HepG2 (cell line): ENCODE measurements around the gene MIF4GD. TPM values are rescaled to one million over a fixed set of nuclear protein-coding genes. Genes with fewer than 3 reads are reported as not detected.
A peak's percentile ranks its signal among the peaks of the same experiment; 100 is the strongest.

ENCODE experiments used
- ATAC-seq: fragments of 200-7000 bp; cut with Tn5 transposase; 3 replicates; pipeline ENCODE4 v1.9.1; 2020; ENCODE audit warnings: mild to moderate bottlenecking, moderate library complexity
- BruUV-seq: library from RNA; stranded (reverse); fragments of 400-500 nt; replicated peaks from 2 replicates; lab custom pipeline; 2021; lab: Mats Ljungman, UMichigan
- CTCF ChIA-PET: fragments of 300-600 bp; formaldehyde crosslinking; extraction: SDS; loops from one replicate; lab custom pipeline; 2021; ENCODE audit warnings: low total read pairs, inconsistent platforms, low intra/inter-chr PET ratio; lab: Yijun Ruan, JAX
- POLR2A ChIA-PET: fragments of 350-600 bp; sonication (Branson Sonifier 250); formaldehyde crosslinking; loops from one replicate; lab custom pipeline; 2020; ENCODE audit warnings: antibody characterized with exemption, inconsistent platforms; lab: Yijun Ruan, JAX
- DNase-seq: peaks from one replicate; pipeline ENCODE4 v3.0.0-alpha.2; 2015; ENCODE audit warnings: low spot score
- FAIRE-seq: peaks from 3 replicates; lab custom pipeline; 2011; peaks lifted over from hg19 to GRCh38; lab: Jason Lieb, UNC
- H2AFZ ChIP-seq: one replicate; pipeline ENCODE4 v1.6.1; 2011; ENCODE audit warnings: low read length, inconsistent platforms
- H3K27ac ChIP-seq: fragments of 300-600 bp; 3 replicates; pipeline ENCODE4 v1.8.0; 2011; ENCODE audit warnings: mixed run types, mild to moderate bottlenecking, mixed read lengths, low read length, inconsistent platforms; ENCODE audit not compliant: insufficient read depth; ENCODE audit errors: extremely low read length
- H3K27me3 ChIP-seq, 2 experiments: fragments of 200-600 bp in 1 of 2; 2 replicates in 1 of 2; 3 replicates in 1 of 2; pipeline versions ENCODE4 v1.6.0 to v1.8.0; 2011; ENCODE audit warnings: low read length in 2 of 2, mild to moderate bottlenecking in 2 of 2, moderate library complexity in 2 of 2, inconsistent platforms in 1 of 2; ENCODE audit not compliant: insufficient read depth in 2 of 2, control insufficient read depth in 1 of 2
- H3K36me3 ChIP-seq, 2 experiments: fragments of 200-600 bp in 1 of 2; replicated peaks in 1 of 2; 2 replicates in 1 of 2; 3 replicates in 1 of 2; pipeline versions ENCODE4 v1.5.1 to v1.8.0; 2011; ENCODE audit warnings: low read length in 2 of 2, inconsistent platforms in 1 of 2; ENCODE audit not compliant: insufficient read depth in 2 of 2, control insufficient read depth in 1 of 2
- H3K4me1 ChIP-seq: 2 replicates; pipeline ENCODE4 v1.5.1; 2012; ENCODE audit warnings: low read length, inconsistent platforms; ENCODE audit not compliant: insufficient read depth
- H3K4me2 ChIP-seq: 2 replicates; pipeline ENCODE4 v1.6.0; 2011; ENCODE audit warnings: low read depth, low read length, inconsistent platforms
- H3K4me3 ChIP-seq, 3 experiments: fragments of 200-600 bp in 1 of 3; sonication (generic), shearing (Covaris generic) in 1 of 3; replicated peaks in 1 of 3; 2 replicates each; pipeline ENCODE4 v1.5.1; 2011 to 2016; ENCODE audit warnings: low read length in 3 of 3, inconsistent platforms in 2 of 3, low read depth in 2 of 3, mild to moderate bottlenecking in 2 of 3, control low read depth in 1 of 3, mixed read lengths in 1 of 3; ENCODE audit not compliant: insufficient read depth in 1 of 3
- H3K79me2 ChIP-seq: one replicate; pipeline ENCODE4 v1.6.1; 2011; ENCODE audit warnings: low read length, inconsistent platforms; ENCODE audit not compliant: insufficient read depth
- H3K9ac ChIP-seq: 2 replicates; pipeline ENCODE4 v1.6.0; 2011; ENCODE audit warnings: mild to moderate bottlenecking, low read depth, low read length, inconsistent platforms; ENCODE audit not compliant: insufficient read depth
- H3K9me3 ChIP-seq: 2 replicates; pipeline ENCODE4 v1.5.1; 2012; ENCODE audit warnings: mild to moderate bottlenecking, low read length
- H4K20me1 ChIP-seq: 2 replicates; pipeline ENCODE4 v1.6.0; 2011; ENCODE audit warnings: inconsistent platforms, mild to moderate bottlenecking, low read length, moderate library complexity; ENCODE audit not compliant: insufficient read depth
- BORCS8-MEF2B ChIP-seq: sonication (generic); formaldehyde crosslinking; IDR thresholded peaks from 2 replicates; pipeline ENCODE4 v1.8.0; 2022; ENCODE audit warnings: mild to moderate bottlenecking, missing genetic modification reagents
- FUBP1 ChIP-seq: sonication (generic); formaldehyde crosslinking; IDR thresholded peaks from 2 replicates; pipeline ENCODE4 v1.5.1; 2020; ENCODE audit warnings: missing genetic modification reagents, mild to moderate bottlenecking, borderline replicate concordance
- HOXA7 ChIP-seq: sonication (generic); formaldehyde crosslinking; IDR thresholded peaks from 2 replicates; pipeline ENCODE4 v1.8.1; 2022; ENCODE audit warnings: mild to moderate bottlenecking, missing genetic modification reagents, moderate library complexity
- NCOA1 ChIP-seq: sonication (generic); formaldehyde crosslinking; IDR thresholded peaks from 2 replicates; pipeline ENCODE4 v1.9.0; 2021; ENCODE audit warnings: missing genetic modification reagents
- NR3C1 ChIP-seq: sonication (generic); formaldehyde crosslinking; IDR thresholded peaks from 2 replicates; pipeline ENCODE4 v1.4.0; 2020; ENCODE audit warnings: missing genetic modification reagents
- SIX1 ChIP-seq: sonication (generic); formaldehyde crosslinking; IDR thresholded peaks from 2 replicates; pipeline ENCODE4 v1.4.0; 2020; ENCODE audit warnings: missing genetic modification reagents, borderline replicate concordance
- SP5 ChIP-seq: IDR thresholded peaks from 2 replicates; pipeline ENCODE4 v1.6.1; 2016; ENCODE audit warnings: low read depth, borderline replicate concordance
- TARDBP ChIP-seq: sonication (generic); formaldehyde crosslinking; IDR thresholded peaks from 2 replicates; pipeline ENCODE4 v1.8.0; 2022; ENCODE audit warnings: mild to moderate bottlenecking, missing genetic modification reagents
- ZBTB10 ChIP-seq: sonication (generic); formaldehyde crosslinking; IDR thresholded peaks from 2 replicates; pipeline ENCODE4 v1.4.0; 2020; ENCODE audit warnings: missing genetic modification reagents, borderline replicate concordance
- ZNF224 ChIP-seq: sonication (generic); formaldehyde crosslinking; IDR thresholded peaks from 2 replicates; pipeline ENCODE4 v1.5.0; 2020; ENCODE audit warnings: mild to moderate bottlenecking, missing genetic modification reagents
- ZNF563 ChIP-seq: sonication (generic); formaldehyde crosslinking; IDR thresholded peaks from 2 replicates; pipeline ENCODE4 v1.8.0; 2022; ENCODE audit warnings: mild to moderate bottlenecking, moderate library complexity, missing genetic modification reagents
- ZNF619 ChIP-seq: sonication (generic); formaldehyde crosslinking; IDR thresholded peaks from 2 replicates; pipeline ENCODE4 v1.4.0; 2020; ENCODE audit warnings: mild to moderate bottlenecking, missing genetic modification reagents
- ZNF672 ChIP-seq: sonication (generic); formaldehyde crosslinking; IDR thresholded peaks from 2 replicates; pipeline ENCODE4 v1.8.1; 2022; ENCODE audit warnings: missing genetic modification reagents
- ZNF678 ChIP-seq: sonication (generic); formaldehyde crosslinking; IDR thresholded peaks from 2 replicates; pipeline ENCODE4 v1.4.0; 2020; ENCODE audit warnings: mild to moderate bottlenecking, missing genetic modification reagents
- WGBS: methylation state at CpG from one replicate; pipeline ENCODE4 v1.1.6; 2017; ENCODE audit warnings: low lambda C conversion rate; 5-methylcytosine and 5-hydroxymethylcytosine counted together
- in situ Hi-C: cut with HindIII; loops from 2 replicates; pipeline ENCODE4 v1.10.0; 2017; ENCODE audit warnings: low pct_unique_long_range_greater_than_20kb; ENCODE audit not compliant: extremely low pct_ligation_motif_present
- intact Hi-C: fragments of 100-400 bp; cut with micrococcal nuclease; formaldehyde crosslinking; loops from one replicate; pipeline ENCODE4 v1.10.0; 2022; ENCODE audit not compliant: unreplicated experiment
- polyA plus RNA-seq, 8 experiments: library from polyadenylated mRNA; depleted of rRNA in 3 of 8; stranded (reverse) in 7 of 8; unstranded in 1 of 8; fragments of >200 nt; fragmentation: Illumina TruSeq in 4 of 8; extraction: Trizol in 4 of 8; gene quantifications; 2 replicates each; pipeline versions ENCODE4 v1.2.1 to v1.2.3, GENCODE V29; 2011 to 2016; ENCODE audit warnings: low read depth in 4 of 8, missing spikeins in 1 of 8, mixed read lengths in 1 of 8; ENCODE audit not compliant: insufficient read depth in 1 of 8
- total RNA-seq, 5 experiments: library from RNA; depleted of rRNA; stranded (reverse); fragments of >200 nt; fragmentation: Illumina TruSeq; extraction: Trizol; gene quantifications; 2 replicates each; pipeline ENCODE4 v1.2.3, GENCODE V29; 2016; ENCODE audit warnings: low read depth in 1 of 5
- TF ChIP-seq, protein P1 (sequence below): sonication (generic); formaldehyde crosslinking; IDR thresholded peaks from 2 replicates; pipeline ENCODE4 v1.4.0; 2020; ENCODE audit warnings: missing genetic modification reagents, borderline replicate concordance
- TF ChIP-seq, protein P2 (sequence below), 2 experiments: sonication (generic) in 1 of 2; formaldehyde crosslinking in 1 of 2; IDR thresholded peaks; 2 replicates each; pipeline versions ENCODE4 v1.5.1 to v1.6.1; 2011 to 2020; ENCODE audit warnings: borderline replicate concordance in 1 of 2, low read depth in 1 of 2, low read length in 1 of 2, mild to moderate bottlenecking in 1 of 2, missing genetic modification reagents in 1 of 2, moderate library complexity in 1 of 2

Gene MIF4GD
- total and polyA plus RNA-seq, 2 of the 13 experiments (the other 11 are each of a cell fraction or from before 2014, with no cell fraction given): 14.0 to 28.0 TPM

DNA sequence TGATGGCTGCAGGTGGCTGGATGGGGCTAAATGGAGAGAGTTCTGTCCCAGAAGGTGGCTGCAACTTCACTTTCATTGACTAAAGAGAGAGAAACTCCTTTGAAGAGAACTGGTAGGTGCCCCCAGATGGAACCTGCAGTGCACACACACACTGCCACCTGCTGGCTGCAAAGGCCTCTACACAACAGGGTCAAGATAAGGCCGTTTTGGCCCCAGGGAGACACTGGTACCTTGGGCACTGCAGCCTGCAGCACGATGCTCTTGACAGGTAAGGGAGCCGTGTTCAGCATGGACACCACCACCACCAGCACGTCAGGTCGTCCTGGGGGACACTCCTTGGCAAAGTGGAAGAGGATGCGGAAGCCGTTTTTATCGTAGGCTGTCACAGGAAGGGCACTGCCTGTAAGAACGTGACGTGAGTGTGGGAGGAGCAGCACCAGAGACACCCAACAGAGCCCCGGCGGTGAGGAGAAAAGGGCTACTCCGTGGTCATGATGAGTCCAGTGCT is 32.3 kb downstream of the MIF4GD start:
- Histone ChIP-seq H2AFZ (no peak overlapping the region), H3K9me3 (no peaks in the 10 kb centered on the region), H3K4me3 (no peak overlapping the region), H3K27ac (no peak overlapping the region), H3K36me3 (peaks cover 67 to 89% of the 10 kb centered on the region in 2 experiments), H4K20me1 (no peaks in the 10 kb centered on the region), H3K79me2 (no peaks in the 10 kb centered on the region), H3K9ac (no peak overlapping the region), H3K4me2 (no peak overlapping the region), H3K27me3 (no peaks in the 10 kb centered on the region), H3K4me1 (no peaks in the 10 kb centered on the region)
- in situ Hi-C loops (no loop called here), intact Hi-C loops (loop anchor here (5.0 kb wide), 1 partner anchor 126 kb away; no protein-coding TSS in a partner anchor)
- CTCF ChIA-PET: interaction anchor here (0.7 to 1.5 kb wide), 3 partner anchors 124 to 182 kb away, joined by 3 to 22 read pairs (median 6); no protein-coding TSS in a partner anchor
- DNase-seq: peak; percentile 74
- WGBS: 80% methylated on average over 10 of the region's 13 CpGs
- BruUV-seq: no TSS peak
- FAIRE-seq: peak; percentile 92
- peak; percentile 83 for ATAC-seq
- POLR2A ChIA-PET: no interaction called here
- TF ChIP-seq SP5 (CRISPR knock-in tag) (no peak), NCOA1 (CRISPR knock-in tag) (0 out of 2 replicates have a peak, but pooled peaks have one; percentile 33), ZNF672 (CRISPR knock-in tag) (no peak), ZNF224 (CRISPR knock-in tag) (no peak), ZBTB10 (CRISPR knock-in tag) (no peak), FUBP1 (0 out of 2 replicates have a peak, but pooled peaks have one; percentile 67), TARDBP (CRISPR knock-in tag) (no peak), NR3C1 (CRISPR knock-in tag) (no peak), SIX1 (CRISPR knock-in tag) (no peak), ZNF678 (CRISPR knock-in tag) (no peak), ZNF619 (no peak), HOXA7 (CRISPR knock-in tag) (no peak), BORCS8-MEF2B (CRISPR knock-in tag) (no peak), ZNF563 (no peak; the same call in 1 of the 2 replicates)
- TF ChIP-seq, protein P1, sequence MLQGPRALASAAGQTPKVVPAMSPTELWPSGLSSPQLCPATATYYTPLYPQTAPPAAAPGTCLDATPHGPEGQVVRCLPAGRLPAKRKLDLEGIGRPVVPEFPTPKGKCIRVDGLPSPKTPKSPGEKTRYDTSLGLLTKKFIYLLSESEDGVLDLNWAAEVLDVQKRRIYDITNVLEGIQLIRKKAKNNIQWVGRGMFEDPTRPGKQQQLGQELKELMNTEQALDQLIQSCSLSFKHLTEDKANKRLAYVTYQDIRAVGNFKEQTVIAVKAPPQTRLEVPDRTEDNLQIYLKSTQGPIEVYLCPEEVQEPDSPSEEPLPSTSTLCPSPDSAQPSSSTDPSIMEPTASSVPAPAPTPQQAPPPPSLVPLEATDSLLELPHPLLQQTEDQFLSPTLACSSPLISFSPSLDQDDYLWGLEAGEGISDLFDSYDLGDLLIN (CRISPR knock-in tag): no peak
- TF ChIP-seq, protein P2, sequence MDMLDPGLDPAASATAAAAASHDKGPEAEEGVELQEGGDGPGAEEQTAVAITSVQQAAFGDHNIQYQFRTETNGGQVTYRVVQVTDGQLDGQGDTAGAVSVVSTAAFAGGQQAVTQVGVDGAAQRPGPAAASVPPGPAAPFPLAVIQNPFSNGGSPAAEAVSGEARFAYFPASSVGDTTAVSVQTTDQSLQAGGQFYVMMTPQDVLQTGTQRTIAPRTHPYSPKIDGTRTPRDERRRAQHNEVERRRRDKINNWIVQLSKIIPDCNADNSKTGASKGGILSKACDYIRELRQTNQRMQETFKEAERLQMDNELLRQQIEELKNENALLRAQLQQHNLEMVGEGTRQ (IDR thresholded peaks at IDR 0.05; ENCODE audit: low read depth, low read length): no peak
- TF ChIP-seq, protein P2 (CRISPR knock-in tag; IDR thresholded peaks at IDR 0.05; ENCODE audit: borderline replicate concordance): no peak
